Gastroesophageal sphincter (tissue), 4 donors: ENCODE results near the gene WEE1. TPM values are rescaled to one million over a fixed set of nuclear protein-coding genes. Genes with fewer than 3 reads are reported as not detected.
A peak's percentile ranks its signal among the peaks of the same experiment; 100 is the strongest.

Experiments
- ATAC-seq: fragments of 150-250 bp; one replicate; pipeline ENCODE4 v1.9.1; 2016; ENCODE audit warnings: mild to moderate bottlenecking, moderate library complexity
- H3K27ac ChIP-seq, 4 donors: fragments of 200-600 bp; sonication (generic) in 3 of 4; 1 replicate in 3 of 4; 2 replicates in 1 of 4; pipeline ENCODE4 v1.5.1; 2016 to 2019
- H3K27me3 ChIP-seq: fragments of 200-600 bp; sonication (generic); one replicate; pipeline ENCODE4 v1.5.1; 2019
- H3K36me3 ChIP-seq, 2 donors: fragments of 200-600 bp; sonication (generic); one replicate each; pipeline ENCODE4 v1.5.1; 2019; ENCODE audit warnings: control low read depth in 1 of 2
- H3K4me1 ChIP-seq, 3 donors: fragments of 200-600 bp; sonication (generic); 1 replicate in 2 of 3; 2 replicates in 1 of 3; pipeline ENCODE4 v1.5.1; 2016 to 2019; ENCODE audit warnings: control low read depth in 2 of 3
- H3K4me3 ChIP-seq, 2 donors: fragments of 200-600 bp; sonication (generic); one replicate each; pipeline ENCODE4 v1.5.1; 2019; ENCODE audit warnings: mild to moderate bottlenecking in 1 of 2, moderate library complexity in 1 of 2
- H3K9me3 ChIP-seq, 3 donors: fragments of 200-600 bp; sonication (generic); one replicate each; pipeline ENCODE4 v1.5.1; 2017 to 2019; ENCODE audit warnings: control low read depth in 2 of 3
- EP300 ChIP-seq: sonication (generic); formaldehyde crosslinking; IDR thresholded peaks from one replicate; pipeline ENCODE4 v1.6.1; 2017; ENCODE audit warnings: antibody characterized with exemption, mild to moderate bottlenecking
- POLR2A ChIP-seq, 2 donors: fragments of 450-650 bp; IDR thresholded peaks; one replicate each; pipeline ENCODE4 v1.6.1; 2017; ENCODE audit warnings: antibody characterized with exemption in 2 of 2, mild to moderate bottlenecking in 2 of 2, moderate library complexity in 1 of 2
- POLR2AphosphoS5 ChIP-seq: sonication (generic); formaldehyde crosslinking; IDR thresholded peaks from one replicate; pipeline ENCODE4 v1.6.1; 2017; ENCODE audit warnings: antibody characterized with exemption
- WGBS, 2 donors: methylation state at CpG; one replicate each; pipeline ENCODE4 v1.1.5; 2018; ENCODE audit warnings: low coverage in 1 of 2; 5-methylcytosine and 5-hydroxymethylcytosine counted together
- total RNA-seq, 4 donors: library from RNA; depleted of rRNA; stranded (reverse); fragments of >200 nt; gene quantifications; one replicate each; pipeline ENCODE4 v1.1.0, GENCODE V29; 2016
- TF ChIP-seq, protein P1 (sequence below), 4 experiments: fragments of 200-600 bp in 2 of 4; fragments of 450-650 bp in 2 of 4; sonication (generic) in 1 of 4; IDR thresholded peaks; one replicate each; pipeline ENCODE4 v1.5.1; 2017 to 2019; ENCODE audit warnings: antibody characterized with exemption in 4 of 4, mild to moderate bottlenecking in 2 of 4, moderate library complexity in 2 of 4

The WEE1 gene
- total RNA-seq, 4 donors from 2014 or later = 42.5 to 65.3 (median 51.3) TPM

DNA sequence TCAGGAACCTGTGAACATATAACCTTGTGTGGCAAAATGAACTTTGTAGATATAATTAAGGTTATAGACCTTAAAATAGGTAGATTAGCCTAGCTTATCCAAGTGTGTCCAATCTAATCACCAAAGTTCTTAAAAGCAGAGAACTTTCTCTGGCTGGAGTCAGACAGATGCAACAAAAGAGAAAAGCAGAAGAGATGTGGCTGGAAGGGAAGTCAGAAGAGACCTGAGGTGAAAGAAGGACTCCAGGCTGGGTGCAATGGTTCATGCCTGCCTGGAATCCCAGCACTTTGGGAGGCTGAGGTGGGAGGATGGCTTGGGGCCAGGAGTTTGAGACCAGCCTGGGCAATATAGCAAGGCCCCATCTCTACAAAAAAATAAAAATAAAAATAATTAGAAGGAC is 51.0 kb downstream of the WEE1 start:
- Histone ChIP-seq H3K36me3 (no peaks in the 10 kb centered on the region), H3K9me3 (no peaks in the 10 kb centered on the region), H3K27ac (no peak overlapping the region), H3K27me3 (no peaks in the 10 kb centered on the region), H3K4me3 (no peak overlapping the region), H3K4me1 (no peaks in the 10 kb centered on the region)
- TF ChIP-seq, protein P1, sequence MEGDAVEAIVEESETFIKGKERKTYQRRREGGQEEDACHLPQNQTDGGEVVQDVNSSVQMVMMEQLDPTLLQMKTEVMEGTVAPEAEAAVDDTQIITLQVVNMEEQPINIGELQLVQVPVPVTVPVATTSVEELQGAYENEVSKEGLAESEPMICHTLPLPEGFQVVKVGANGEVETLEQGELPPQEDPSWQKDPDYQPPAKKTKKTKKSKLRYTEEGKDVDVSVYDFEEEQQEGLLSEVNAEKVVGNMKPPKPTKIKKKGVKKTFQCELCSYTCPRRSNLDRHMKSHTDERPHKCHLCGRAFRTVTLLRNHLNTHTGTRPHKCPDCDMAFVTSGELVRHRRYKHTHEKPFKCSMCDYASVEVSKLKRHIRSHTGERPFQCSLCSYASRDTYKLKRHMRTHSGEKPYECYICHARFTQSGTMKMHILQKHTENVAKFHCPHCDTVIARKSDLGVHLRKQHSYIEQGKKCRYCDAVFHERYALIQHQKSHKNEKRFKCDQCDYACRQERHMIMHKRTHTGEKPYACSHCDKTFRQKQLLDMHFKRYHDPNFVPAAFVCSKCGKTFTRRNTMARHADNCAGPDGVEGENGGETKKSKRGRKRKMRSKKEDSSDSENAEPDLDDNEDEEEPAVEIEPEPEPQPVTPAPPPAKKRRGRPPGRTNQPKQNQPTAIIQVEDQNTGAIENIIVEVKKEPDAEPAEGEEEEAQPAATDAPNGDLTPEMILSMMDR (IDR thresholded peaks at IDR 0.05) = no peak
- no peak for TF ChIP-seq POLR2AphosphoS5
- ATAC-seq = no peak

DNA sequence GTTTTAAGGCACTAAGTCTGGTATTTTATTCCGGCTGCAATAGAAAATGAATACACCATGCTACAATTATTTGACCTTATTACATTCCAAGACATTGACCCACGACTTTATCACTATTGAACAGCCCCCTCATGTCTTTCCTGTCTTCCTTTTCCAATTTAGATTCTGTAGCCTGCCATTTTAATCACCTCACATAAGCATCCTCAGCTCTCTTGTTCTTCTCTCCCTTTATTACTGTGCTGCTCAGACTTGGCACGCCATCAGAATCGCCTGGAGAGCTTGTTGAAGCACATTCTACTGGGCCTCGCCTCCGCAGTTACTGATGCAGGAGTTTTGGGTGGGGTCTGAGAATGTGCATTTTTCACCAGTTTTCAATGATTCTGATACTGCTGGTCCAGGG is 51.7 kb downstream of the WEE1 start:
- no peak for ATAC-seq
- no peaks in the 10 kb centered on the region for H3K27me3 ChIP-seq
- no peaks in the 10 kb centered on the region for H3K36me3 ChIP-seq
- no peaks in the 10 kb centered on the region for H3K9me3 ChIP-seq
- H3K27ac ChIP-seq = no peak overlapping the region
- TF ChIP-seq, protein P1 (IDR thresholded peaks at IDR 0.05) = no peak
- TF ChIP-seq EP300 (no peak), POLR2A (IDR thresholded peaks at IDR 0.05) (no peak), POLR2AphosphoS5 (no peak)
- no peaks in the 10 kb centered on the region for H3K4me1 ChIP-seq
- WGBS, 2 donors = 80 to 81% methylated on average over 6 of the region's 6 CpGs
- no peak overlapping the region for H3K4me3 ChIP-seq

DNA sequence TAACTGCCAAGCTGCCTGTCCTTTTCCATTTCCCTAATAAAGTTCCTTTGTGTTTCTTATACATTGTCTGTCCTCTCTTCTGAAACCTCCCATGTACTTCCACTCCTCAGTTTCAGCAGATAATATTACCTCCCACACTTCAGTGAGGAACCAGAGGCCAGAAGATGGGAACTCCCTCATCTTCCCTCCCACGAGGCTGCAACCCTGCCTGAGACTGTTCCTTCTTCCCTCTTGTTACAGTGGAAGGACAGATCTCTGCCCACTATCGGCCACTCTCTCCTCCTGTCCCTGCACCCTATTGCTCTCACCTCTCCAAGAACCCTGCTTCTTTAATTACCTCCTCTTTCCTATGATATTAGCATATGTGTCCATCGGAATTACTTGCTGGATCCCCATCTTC is 52.3 kb downstream of the WEE1 start:
- Histone ChIP-seq H3K9me3 (no peaks in the 10 kb centered on the region), H3K36me3 (no peaks in the 10 kb centered on the region), H3K27ac (no peak overlapping the region), H3K4me3 (no peak overlapping the region), H3K4me1 (no peaks in the 10 kb centered on the region), H3K27me3 (no peaks in the 10 kb centered on the region)
- TF ChIP-seq POLR2A (IDR thresholded peaks at IDR 0.05) (no peak), POLR2AphosphoS5 (no peak), EP300 (no peak)
- TF ChIP-seq, protein P1 (IDR thresholded peaks at IDR 0.05) = no peak
- ATAC-seq = no peak
- WGBS, 2 donors = 66 to 69% methylated on average over 3 of the region's 3 CpGs

DNA sequence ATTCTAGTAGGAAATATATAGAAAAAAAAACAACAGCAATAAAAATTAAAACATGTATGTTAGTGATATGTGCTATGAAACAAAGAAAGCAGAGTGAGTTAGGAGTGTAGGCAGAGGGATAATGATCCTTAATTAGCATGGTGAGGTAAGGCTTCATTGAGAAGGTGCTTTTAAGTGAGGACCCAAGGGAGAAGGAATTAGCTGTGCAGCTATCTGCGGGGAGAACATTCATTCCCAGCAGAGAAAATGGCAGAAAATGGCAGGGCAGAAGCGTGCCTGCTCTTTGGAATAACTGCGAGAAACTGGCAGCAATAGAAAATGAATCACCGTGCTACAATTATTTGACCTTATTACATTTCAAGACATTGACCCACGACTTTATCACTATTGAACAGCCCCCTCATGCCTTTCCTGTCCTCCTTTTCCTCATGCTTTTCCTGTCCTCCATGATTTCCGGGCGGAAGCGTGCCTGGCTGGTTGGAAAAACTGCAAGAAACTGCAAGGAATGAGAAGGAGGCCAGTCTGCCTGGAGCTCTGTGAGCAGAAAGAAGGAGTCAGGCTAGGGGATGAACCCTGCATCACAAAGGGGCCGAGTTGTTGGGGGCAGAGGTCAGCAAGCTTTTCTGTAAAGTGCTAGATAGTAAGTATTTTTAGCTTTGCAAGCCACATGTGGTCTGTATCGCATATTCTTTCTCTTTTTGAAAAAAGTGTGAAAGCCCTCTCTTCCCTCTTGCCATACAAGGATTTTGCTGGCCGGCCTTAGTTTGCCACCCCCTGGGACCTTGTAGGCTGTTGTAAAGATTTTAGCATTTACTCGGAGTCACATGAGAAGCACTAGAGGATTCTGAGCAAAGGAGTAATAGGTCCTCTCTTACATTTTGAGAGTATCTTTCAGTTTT is 53.3 kb downstream of the WEE1 start:
- TF ChIP-seq EP300 = no peak
- TF ChIP-seq, protein P1 (IDR thresholded peaks at IDR 0.05) = no peak
- no peak for TF ChIP-seq POLR2A (IDR thresholded peaks at IDR 0.05)
- no peak for TF ChIP-seq POLR2AphosphoS5
- Histone ChIP-seq H3K4me1 (no peaks in the 10 kb centered on the region), H3K27ac (peak overlapping the region in 1 of 4 donors; percentile 33), H3K9me3 (no peaks in the 10 kb centered on the region), H3K36me3 (no peaks in the 10 kb centered on the region), H3K27me3 (no peaks in the 10 kb centered on the region), H3K4me3 (no peak overlapping the region)
- no peak for ATAC-seq
- 62 to 65% methylated on average over 12 of the region's 12 CpGs for WGBS, 2 donors

DNA sequence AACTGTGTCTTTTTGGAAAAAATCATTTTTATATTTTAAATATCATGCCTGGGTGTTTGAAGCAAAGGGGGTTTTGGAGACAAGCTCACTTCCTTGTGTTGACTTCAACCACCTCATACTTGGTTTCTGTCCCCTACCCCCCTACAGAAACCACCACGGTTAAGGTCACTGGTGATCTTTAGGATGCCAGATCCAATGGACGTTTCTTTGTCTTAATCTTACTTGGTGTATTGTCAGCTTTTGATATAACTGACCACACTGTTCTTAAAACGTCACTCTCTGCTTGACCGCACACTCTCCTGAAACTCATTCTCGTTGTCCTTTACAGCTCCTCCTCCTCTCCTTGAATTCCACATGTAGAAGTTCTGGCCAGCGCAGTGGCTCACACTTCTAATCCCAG is 55.6 kb downstream of the WEE1 start:
- ATAC-seq = no peak

More for the DNA sequence above, 55.6 kb downstream of the WEE1 start:
- Histone ChIP-seq H3K4me3 (no peak overlapping the region), H3K27me3 (no peaks in the 10 kb centered on the region), H3K27ac (no peak overlapping the region), H3K4me1 (no peaks in the 10 kb centered on the region), H3K36me3 (no peaks in the 10 kb centered on the region), H3K9me3 (no peaks in the 10 kb centered on the region)
- WGBS, 2 donors = 92% methylated on average over 4 to 6 of the region's 6 CpGs
- TF ChIP-seq POLR2A (IDR thresholded peaks at IDR 0.05) (no peak), POLR2AphosphoS5 (no peak), EP300 (no peak)
- TF ChIP-seq, protein P1 (IDR thresholded peaks at IDR 0.05) = no peak
